Measurements from ENCODE around the gene WDR74.

- no peak for TF ChIP-seq POLR2AphosphoS5 (IDR thresholded peaks at IDR 0.05; ENCODE audit: low read depth, low read length)
- TF ChIP-seq POLR2A (IDR thresholded peaks at IDR 0.05; ENCODE audit: low read depth, low read length), result no peak
These were observed 45.1 kb downstream of the WDR74 start for GRCh38 chr11:62794201-62794775.
